ENCODE results near the gene DPP3. TPM values are rescaled to one million over a fixed set of nuclear protein-coding genes. Genes with fewer than 3 reads are reported as not detected.
A peak's percentile ranks its signal among the peaks of the same experiment; 100 is the strongest.
"Not testable (repeated sequence)": the region's sequence is repeated elsewhere in the genome, so short reads cannot be mapped to it uniquely, and the experiment has no call there.

The DPP3 gene
- total RNA-seq, 6 experiments from 2014 or later, result 18.0 to 25.6 (median 22.0) TPM

DNA sequence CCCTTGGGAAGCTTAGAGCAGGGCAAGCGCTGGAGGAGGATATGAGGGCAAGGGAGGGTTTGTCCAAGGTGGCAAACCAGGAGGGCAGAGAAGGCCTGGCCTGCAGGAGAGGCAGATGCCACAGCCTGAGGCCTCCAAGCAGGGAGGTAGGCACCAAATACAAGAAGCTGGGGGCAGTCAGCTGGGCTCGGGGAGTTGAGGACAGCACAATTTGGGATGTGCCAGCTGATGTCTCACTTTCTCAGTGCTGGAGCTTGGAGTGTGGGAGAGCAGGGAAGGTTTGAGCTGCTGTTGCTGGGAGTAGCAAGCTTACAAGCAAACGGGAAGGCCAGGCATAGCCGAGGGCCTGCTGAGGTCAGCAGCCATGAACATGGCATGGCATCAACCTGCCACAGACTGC, 61.7 kb downstream of the DPP3 start:
- Histone ChIP-seq H3K27ac (no peak overlapping the region), H3K4me3 (no peak overlapping the region), H3K36me3 (no peaks in the 10 kb centered on the region), H3K27me3 (no peaks in the 10 kb centered on the region), H3K9me3 (no peaks in the 10 kb centered on the region), H3K4me1 (peaks cover 0 to 10% (median 0%) of the 10 kb centered on the region in 4 donors)
- 80% methylated on average over 1 of the region's 4 CpGs for WGBS (ENCODE audit: insufficient coverage, low coverage, low lambda C conversion rate, missing lambda C conversion rate)
- intact Hi-C loops (cut with DNase I), result no loop called here
- ATAC-seq, result no peak
- TF ChIP-seq, protein P1, sequence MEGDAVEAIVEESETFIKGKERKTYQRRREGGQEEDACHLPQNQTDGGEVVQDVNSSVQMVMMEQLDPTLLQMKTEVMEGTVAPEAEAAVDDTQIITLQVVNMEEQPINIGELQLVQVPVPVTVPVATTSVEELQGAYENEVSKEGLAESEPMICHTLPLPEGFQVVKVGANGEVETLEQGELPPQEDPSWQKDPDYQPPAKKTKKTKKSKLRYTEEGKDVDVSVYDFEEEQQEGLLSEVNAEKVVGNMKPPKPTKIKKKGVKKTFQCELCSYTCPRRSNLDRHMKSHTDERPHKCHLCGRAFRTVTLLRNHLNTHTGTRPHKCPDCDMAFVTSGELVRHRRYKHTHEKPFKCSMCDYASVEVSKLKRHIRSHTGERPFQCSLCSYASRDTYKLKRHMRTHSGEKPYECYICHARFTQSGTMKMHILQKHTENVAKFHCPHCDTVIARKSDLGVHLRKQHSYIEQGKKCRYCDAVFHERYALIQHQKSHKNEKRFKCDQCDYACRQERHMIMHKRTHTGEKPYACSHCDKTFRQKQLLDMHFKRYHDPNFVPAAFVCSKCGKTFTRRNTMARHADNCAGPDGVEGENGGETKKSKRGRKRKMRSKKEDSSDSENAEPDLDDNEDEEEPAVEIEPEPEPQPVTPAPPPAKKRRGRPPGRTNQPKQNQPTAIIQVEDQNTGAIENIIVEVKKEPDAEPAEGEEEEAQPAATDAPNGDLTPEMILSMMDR (IDR thresholded peaks at IDR 0.05), result no peak
- no peak for TF ChIP-seq POLR2A (IDR thresholded peaks at IDR 0.05)
- no peak for DNase-seq

DNA sequence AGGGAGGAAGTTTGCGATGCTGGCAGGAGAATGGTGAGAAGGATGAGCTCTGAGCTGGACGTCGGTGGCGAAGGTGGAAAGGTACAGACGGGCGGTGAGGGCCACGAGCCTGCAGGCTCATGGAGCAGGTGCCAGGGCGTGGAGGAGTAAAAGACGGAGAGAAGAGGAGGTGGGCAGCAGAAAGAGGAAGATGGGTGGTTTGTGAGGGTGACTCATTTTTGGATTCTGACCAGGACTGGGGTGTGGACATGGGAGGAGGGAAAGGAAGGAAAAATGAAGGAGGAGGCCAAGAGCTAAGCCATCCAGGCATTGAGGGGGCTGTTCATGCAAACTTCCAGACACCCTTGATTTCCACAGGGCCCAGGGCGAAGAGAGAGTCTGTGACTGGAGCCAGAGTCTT, 62.1 kb downstream of the DPP3 start:
- Histone ChIP-seq H3K27me3 (no peaks in the 10 kb centered on the region), H3K4me3 (no peak overlapping the region), H3K36me3 (no peaks in the 10 kb centered on the region), H3K4me1 (peaks cover 0 to 10% (median 0%) of the 10 kb centered on the region in 4 donors), H3K27ac (no peak overlapping the region), H3K9me3 (no peaks in the 10 kb centered on the region)
- intact Hi-C loops (cut with DNase I), result no loop called here
- no peak for TF ChIP-seq POLR2A (IDR thresholded peaks at IDR 0.05)
- TF ChIP-seq, protein P1 (IDR thresholded peaks at IDR 0.05), result no peak
- ATAC-seq, result no peak
- 90% methylated on average over 10 of the region's 10 CpGs for WGBS (ENCODE audit: insufficient coverage, low coverage, low lambda C conversion rate, missing lambda C conversion rate)
- no peak for DNase-seq

DNA sequence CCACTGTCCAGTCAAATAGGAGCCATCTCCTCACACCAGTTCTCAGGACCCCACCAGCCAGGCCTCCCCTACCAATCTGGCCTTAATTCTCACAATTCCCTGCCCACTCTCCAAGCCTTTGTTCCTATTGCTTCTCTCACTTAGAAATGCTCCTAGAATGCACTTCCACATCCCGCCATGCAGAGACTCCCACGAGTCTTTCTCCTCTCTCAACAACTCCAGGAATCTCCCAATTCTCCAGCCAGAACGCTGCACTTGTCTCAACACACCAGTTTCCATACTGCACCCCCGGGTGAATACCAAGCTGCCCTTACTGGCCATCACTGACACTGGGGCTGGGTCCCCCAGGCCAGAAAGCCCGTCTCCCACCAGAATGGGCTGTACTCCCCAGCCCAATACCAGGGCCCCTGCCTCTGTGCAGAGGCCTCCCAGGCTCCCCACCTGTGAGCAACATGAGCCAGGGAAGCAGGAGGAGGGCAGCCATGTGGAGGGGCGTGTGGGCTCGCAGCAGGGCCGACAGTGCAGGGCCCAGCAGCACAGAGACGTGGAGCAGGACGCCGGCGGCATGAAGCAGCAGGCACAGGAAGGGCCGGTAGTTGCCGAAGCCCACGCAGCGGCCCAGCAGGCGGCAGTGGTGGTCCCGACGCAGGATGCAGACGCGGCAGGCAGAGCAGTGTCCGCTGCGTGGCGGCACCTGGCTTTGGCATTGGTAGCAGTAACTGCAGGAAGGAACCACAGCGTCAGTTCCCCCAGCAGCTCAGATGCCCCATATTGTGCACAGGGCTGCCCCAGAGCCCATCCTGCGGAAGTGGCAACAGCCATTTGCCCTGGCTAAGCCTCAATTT, 63.3 kb downstream of the DPP3 start:
- Histone ChIP-seq H3K4me3 (no peak overlapping the region), H3K9me3 (no peaks in the 10 kb centered on the region), H3K27me3 (no peaks in the 10 kb centered on the region), H3K36me3 (no peaks in the 10 kb centered on the region), H3K4me1 (peaks cover 0 to 10% (median 0%) of the 10 kb centered on the region in 4 donors), H3K27ac (no peak overlapping the region)
- 76% methylated on average over 5 of the region's 26 CpGs for whole genome bisulfite sequencing (ENCODE audit: insufficient coverage, low coverage, low lambda C conversion rate, missing lambda C conversion rate)
- peak in 2 of 3 donors; percentile 60 to 65 for DNase-seq
- peak in 3 of 4 donors; percentile 1 to 6 (median 3) for ATAC-seq
- intact Hi-C loops (cut with DNase I), result no loop called here
- no peak for TF ChIP-seq POLR2A (IDR thresholded peaks at IDR 0.05)
- TF ChIP-seq, protein P1 (IDR thresholded peaks at IDR 0.05), result peak; percentile 17 to 33 (median 22)

DNA sequence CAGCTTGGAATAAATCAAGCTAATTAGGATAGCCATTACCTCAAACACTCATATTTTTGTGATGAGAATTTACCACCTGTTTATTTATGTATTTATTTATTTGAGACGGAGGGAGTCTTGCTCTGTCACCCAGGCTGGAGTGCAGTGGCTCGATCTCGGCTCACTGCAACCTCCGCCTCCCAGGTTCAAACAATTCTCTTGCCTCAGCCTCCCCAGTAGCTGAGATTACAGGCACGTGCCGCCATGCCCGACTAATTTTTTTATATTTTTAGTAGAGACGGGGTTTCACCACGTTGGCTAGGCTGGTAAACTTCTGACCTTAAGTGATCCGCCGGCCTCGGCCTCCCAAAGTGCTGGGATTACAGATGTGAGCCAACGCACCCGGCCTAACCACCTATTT, 64.7 kb downstream of the DPP3 start:
- H3K36me3 ChIP-seq; H3K27me3 ChIP-seq; H3K4me1 ChIP-seq; intact Hi-C loops (cut with DNase I); H3K27ac ChIP-seq; ATAC-seq; DNase-seq; H3K9me3 ChIP-seq: not testable (repeated sequence)
- 71% methylated on average over 14 of the region's 14 CpGs for WGBS (ENCODE audit: insufficient coverage, low coverage, low lambda C conversion rate, missing lambda C conversion rate)
- peak overlapping the region; percentile 87 to 93 (median 88) for H3K4me3 ChIP-seq

DNA sequence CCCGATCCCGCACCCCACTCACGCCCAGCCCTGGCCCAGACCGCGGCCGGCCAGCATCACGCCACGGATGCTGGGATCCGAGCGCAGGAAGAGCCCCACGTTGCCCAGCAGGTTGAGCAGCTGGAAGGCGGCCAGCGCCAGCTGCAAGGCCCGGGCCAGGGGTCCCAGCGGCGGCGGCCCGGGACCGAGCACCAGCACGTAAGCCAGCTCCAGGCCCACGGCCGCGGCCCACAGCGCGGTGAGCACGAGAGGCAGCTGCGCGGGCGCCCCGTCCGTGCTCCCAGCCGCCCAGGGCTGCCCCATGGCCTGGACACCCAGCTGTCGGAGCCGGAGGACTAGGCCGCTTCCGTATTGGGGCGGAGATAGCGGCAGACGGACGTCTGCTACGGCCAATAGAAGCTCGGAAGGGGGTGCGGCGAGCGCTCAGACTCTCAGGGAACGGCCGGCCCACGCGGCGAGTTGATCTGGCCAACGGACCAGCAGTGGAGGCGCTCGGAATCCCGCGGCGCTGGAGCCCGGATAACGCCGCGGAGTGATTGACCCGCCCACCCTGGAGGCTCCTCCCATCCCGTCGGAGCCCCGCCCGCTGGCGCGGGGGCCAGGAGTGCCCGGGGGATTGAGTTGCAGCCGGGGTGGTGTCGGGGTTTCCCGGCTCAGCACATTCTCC, 65.6 kb downstream of the DPP3 start, which contains the start of gene ZDHHC24:
ZDHHC24 (minus strand) TSS at position 348 of the 667 bp plus-strand sequence; CDS start at position 303, 45 bp downstream.
- Histone ChIP-seq H3K4me1 (peaks cover 0 to 10% (median 0%) of the 10 kb centered on the region in 4 donors), H3K9me3 (no peaks in the 10 kb centered on the region), H3K36me3 (no peaks in the 10 kb centered on the region), H3K27ac (peak within 1 kb of the TSS in 2 of 3 donors; percentile 10 to 50), H3K4me3 (peak within 1 kb of the TSS; percentile 87 to 93 (median 88)), H3K27me3 (no peaks in the 10 kb centered on the region)
- DNase-seq (peak; percentile 98 to 99 (median 98)), ATAC-seq (peak; percentile 97 to 98 (median 98))
- TF ChIP-seq POLR2A (IDR thresholded peaks at IDR 0.05), result peak; percentile 85
- TF ChIP-seq, protein P1 (IDR thresholded peaks at IDR 0.05), result no peak
- intact Hi-C loops (cut with DNase I), result no loop called here
- 2% methylated on average over 13 of the region's 71 CpGs for WGBS (ENCODE audit: insufficient coverage, low coverage, low lambda C conversion rate, missing lambda C conversion rate)

Measured in right lobe of liver (tissue), 6 donors.